NCI-H345 (cell line): Measurements from ENCODE around the gene BRICD5.
"Not testable (repeated sequence)": the region's sequence is repeated elsewhere in the genome, so short reads cannot be mapped to it uniquely, and the experiment has no call there.

Source experiments
- DNase-seq: peaks from one replicate; lab custom pipeline; 2025; lab: John Stamatoyannopoulos, UW

BRICD5 gene

DNA sequence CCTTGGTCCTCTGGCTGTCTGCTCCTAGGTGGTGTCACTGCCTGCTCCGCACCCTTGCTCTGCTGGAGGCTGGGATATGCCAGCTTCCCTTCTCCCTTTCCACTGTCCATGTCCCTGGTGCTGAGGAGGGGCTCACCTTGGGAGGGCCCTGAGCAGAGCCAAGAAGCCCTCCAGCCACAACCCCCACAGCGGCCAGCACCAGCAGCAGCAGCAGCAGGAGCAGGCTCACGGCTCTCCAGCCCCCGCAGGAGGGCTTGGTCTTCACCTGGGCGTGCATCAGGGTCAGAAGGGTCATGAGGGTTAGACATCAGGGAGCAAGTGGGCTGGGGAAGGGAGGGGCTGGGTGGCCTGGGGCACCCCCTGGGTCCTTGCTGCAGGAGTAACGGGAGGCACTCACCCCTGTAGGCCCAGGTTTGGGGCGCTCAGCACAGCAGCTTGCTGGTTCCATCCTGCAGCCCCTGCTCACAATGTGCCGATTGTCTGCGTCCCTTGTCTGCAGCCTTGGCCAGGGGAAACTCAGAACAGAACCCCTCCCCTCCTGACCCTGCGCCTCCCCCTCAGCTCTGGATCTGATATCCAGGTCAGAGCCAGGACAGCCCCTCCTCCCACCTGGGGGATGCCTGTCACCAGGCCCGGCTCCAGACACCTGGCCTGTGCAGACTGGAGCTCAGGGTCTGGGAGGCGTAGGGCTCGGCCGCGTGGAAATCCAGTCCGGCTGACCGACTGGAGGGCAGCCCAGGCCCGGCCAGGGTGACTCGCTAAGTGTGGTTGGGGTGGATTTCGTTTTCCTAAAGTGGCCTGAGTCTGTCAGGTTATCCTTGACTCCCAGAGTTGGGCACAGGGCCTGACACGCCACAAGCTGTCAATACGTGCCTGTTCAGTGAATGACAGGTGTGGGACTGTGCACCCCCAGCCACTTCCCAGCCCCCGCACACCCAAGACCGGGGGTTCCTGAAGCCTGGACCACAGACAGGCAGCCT is at the start of gene BRICD5:
Gene BRICD5, minus strand, starts transcription at position 478 of the 980 bp plus-strand sequence. Its CDS starts 30 bp downstream, at position 448.
- no peak for DNase-seq

DNA sequence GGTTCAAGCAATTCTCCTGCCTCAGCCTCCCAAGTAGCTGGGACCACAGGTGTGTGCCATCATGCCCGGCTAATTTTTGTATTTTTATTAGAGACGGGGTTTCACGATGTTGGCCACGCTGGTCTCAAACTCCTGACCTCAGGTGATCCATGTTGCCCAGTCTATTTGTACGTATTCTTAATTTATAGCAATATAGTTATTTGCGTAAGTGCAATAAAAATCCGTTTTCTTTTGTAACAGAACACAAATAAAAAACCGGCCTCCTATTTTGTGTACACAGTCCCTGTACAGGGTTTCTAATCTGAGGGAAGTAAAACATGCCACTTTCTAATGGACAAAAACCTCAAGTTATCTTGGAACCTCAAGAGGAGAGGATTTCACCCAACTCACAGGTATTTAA is 49.6 kb upstream of the BRICD5 start:
- DNase-seq = no peak

GRCh38 chr16:2258530-2258929 is 47.9 kb upstream of the BRICD5 start:
- not testable (repeated sequence) for DNase-seq

- DNase-seq = no peak
Measured at GRCh38 chr16:2257726-2258125, 47.1 kb upstream of the BRICD5 start.

- no peak for DNase-seq
Measured at GRCh38 chr16:2256531-2257140, 46.0 kb upstream of the BRICD5 start.

DNA sequence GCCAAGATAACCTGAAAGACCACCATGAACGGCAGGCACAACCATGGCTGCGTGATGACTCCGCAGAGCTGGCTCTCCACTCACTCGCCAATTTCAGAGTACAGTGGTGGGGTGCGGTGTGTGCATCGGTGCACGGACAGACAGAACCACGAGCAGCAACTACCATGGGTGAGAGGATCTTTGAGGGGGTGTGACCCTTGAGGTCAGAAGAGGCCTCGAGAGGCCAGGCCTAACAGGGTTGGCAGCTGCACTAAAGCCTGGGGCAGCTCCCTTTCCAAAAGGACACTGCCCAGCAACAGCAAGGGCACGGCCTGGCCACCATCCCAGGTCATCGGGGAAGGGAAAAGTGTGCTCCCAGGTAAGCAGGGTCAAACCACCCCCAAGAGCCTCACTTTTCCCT is 42.6 kb upstream of the BRICD5 start:
- no peak for DNase-seq

DNA sequence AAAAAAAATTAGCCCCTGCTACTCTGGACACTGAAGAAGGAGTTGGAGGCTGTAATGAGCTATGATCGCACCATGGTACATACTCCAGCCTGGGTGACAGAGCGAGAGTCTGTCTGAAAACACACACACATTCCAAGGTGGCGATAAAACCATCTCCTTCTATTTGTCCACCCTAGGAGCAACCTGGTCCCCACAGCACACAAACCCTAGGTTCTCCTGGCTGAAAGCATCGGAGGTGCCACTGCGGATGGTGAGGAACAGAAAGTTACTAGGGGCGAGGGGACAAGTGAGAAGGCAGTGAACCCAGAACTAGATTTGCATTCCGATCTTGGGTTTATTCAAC is 42.1 kb upstream of the BRICD5 start:
- no peak for DNase-seq

GRCh38 chr16:2251296-2252111 is 40.8 kb upstream of the BRICD5 start, which contains the start of gene ECI1:
ECI1 (minus strand) TSS chr16:2251587; CDS start chr16:2251566, 21 bp downstream.
- peak; percentile 93 for DNase-seq

DNA sequence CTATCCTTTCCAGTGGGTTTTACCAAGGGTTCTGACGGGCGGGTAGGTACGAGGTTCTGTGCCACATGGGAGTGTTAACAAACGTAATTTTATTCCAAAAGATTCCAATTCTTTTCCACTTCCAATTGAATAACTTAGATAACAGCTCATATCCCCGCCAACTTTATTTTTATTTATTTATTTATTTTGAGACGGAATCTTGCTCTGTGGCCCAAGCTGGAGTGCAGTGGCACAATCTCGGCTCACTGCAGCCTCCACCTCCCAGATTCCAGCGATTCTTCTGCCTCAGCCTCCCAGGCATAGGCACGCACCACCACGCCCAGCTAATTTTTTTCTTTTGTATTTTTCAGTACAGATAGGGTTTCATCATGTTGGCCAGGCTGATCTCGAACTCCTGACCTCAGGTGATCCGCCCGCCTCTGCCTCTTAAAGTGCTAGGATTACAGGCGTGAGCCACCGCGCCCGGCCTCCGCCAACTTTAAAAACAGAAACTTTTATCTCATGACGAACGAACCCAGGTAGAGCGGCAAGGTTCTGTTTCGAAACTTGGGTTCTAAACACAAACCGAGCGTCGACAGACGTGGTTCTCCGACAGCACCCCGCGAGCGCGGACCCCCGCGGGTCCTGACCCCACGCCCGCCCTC is 40.1 kb upstream of the BRICD5 start:
- no peak for DNase-seq

DNA sequence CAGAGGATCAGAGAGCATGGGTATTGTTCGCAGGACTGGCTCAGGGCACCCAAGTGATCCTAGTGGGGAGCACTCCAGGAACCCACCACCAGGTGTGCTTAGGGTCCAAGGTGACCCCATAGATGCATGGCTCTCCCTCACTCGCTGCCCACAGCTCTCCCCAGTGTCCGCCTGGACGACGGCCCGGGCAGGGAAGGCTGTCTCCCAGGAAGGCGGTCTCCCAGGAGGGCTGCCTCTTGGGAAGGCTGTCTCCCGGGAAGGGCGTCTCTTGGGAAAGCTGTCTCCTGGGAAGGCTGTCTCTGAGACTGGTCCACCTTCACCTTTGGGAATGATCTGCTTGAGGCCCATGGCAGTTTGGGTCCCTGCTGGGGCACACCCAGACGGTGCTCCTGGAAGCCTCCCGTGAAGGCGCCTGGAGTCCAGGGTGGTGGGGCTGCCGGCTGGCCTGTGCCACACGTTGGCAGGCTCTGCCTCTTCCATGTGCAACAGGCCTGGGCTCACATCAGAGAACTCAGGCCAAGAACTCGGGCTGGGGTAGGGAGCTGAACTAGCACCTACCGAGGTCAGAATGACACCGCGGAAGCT is 35.7 kb upstream of the BRICD5 start:
- no peak for DNase-seq

GRCh38 chr16:2244926-2245795 is 34.5 kb upstream of the BRICD5 start:
- DNase-seq = no peak

GRCh38 chr16:2244301-2244700 is 33.6 kb upstream of the BRICD5 start:
- DNase-seq = no peak

DNA sequence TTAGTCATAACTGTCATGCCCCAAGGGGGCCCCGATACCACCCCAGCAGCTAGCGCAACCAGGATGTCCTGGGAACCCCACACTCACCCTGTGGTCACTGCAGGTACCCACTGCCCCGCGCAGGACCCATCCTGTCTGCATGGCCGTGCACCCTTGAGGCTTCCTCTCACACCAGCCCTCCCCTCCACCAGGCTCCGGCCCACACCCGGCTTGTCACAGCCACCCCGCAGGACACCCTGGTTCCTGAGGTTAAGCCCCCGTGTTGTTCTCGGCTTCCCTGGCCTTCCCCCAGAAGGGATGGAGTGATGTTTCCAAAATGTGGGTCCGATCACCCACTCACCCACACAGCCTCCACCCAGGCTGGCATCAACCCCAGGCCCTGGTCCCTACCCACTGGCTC is 33.1 kb upstream of the BRICD5 start:
- no peak for DNase-seq

DNA sequence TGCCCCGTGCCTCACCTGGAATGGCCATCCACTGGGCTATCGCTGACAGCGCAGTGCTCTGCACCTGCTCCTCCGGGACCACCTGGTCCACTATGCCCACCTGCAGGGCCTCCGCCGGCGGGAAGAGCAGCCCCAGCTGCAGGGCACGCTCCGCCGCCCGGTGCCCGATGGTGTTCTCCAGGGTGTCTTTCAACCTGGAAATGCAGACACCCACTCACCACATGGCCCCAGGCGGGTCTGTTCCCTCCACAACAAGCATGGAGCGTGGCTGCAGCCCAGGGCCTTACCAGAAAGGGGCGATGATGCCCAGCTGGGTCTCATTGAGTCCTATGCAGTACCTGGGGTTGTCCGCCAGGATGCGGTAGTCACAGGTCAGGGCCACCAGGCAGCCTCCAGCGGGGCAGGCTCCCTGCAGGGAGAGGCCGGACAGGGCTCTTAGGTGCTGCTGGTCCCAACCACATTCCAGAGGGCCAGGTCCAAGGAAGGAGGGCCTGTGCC is 32.4 kb upstream of the BRICD5 start:
- DNase-seq = no peak

DNA sequence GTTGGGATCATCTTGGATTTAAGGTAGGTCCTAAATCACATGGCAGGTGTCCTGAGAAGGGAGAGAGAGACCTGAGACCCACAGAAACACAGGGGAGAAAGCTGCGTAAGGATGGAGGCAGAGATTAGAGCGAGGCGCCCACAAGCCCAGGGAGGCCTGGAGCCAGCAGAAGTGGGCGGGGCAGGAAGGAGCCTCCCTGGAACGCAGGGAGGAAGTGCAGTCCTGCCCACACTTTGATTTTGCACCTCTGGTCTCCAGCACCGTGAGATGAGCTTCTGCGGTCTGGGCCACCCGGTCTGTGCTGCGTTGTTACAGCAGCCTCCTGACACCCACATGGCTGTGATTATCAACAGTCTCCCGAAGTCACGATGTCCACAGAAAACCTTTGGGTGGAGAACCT is 31.9 kb upstream of the BRICD5 start:
- DNase-seq = no peak

- not testable (repeated sequence) for DNase-seq
Measured at GRCh38 chr16:2240331-2240730, 29.7 kb upstream of the BRICD5 start.

- no peak for DNase-seq
Measured at GRCh38 chr16:2238838-2239675, 28.4 kb upstream of the BRICD5 start.

- DNase-seq = no peak
Measured at GRCh38 chr16:2238150-2238837, 27.6 kb upstream of the BRICD5 start.
